Gastrocnemius medialis (tissue), 4 donors: ENCODE measurements around the gene FBXO9. TPM values are rescaled to one million over a fixed set of nuclear protein-coding genes. Genes with fewer than 3 reads are reported as not detected.

ENCODE experiments used
- ATAC-seq, 2 donors: fragments of 150-250 bp; one replicate each; pipeline ENCODE4 v1.9.1; 2016
- DNase-seq, 2 donors: peaks; one replicate each; pipeline ENCODE4 v3.0.0-alpha.2; 2019
- H3K27ac ChIP-seq, 4 donors: fragments of 200-600 bp; sonication (generic); 1 replicate in 1 of 4; 2 replicates in 3 of 4; pipeline ENCODE4 v1.5.1; 2016 to 2018; ENCODE audit warnings: mild to moderate bottlenecking in 2 of 4, moderate library complexity in 1 of 4
- H3K27me3 ChIP-seq, 3 donors: fragments of 200-600 bp; sonication (generic) in 2 of 3; 1 replicate in 1 of 3; 2 replicates in 2 of 3; pipeline versions ENCODE4 v1.5.1 to v1.6.0; 2016 to 2019; ENCODE audit warnings: mild to moderate bottlenecking in 1 of 3, moderate library complexity in 1 of 3
- H3K36me3 ChIP-seq, 2 donors: fragments of 200-600 bp; sonication (generic) in 1 of 2; one replicate each; pipeline ENCODE4 v1.5.1; 2017 to 2018
- H3K4me1 ChIP-seq, 2 donors: fragments of 200-600 bp; sonication (generic) in 1 of 2; one replicate each; pipeline ENCODE4 v1.5.1; 2016 to 2017; ENCODE audit warnings: mild to moderate bottlenecking in 2 of 2
- H3K4me3 ChIP-seq, 4 donors: fragments of 200-600 bp; sonication (generic) in 3 of 4; 1 replicate in 1 of 4; 2 replicates in 3 of 4; pipeline ENCODE4 v1.5.1; 2016 to 2019; ENCODE audit warnings: mild to moderate bottlenecking in 2 of 4
- H3K9me3 ChIP-seq, 3 donors: fragments of 200-600 bp; sonication (generic) in 2 of 3; 1 replicate in 1 of 3; 2 replicates in 2 of 3; pipeline ENCODE4 v1.5.1; 2016 to 2019
- POLR2A ChIP-seq, 2 donors: fragments of 450-650 bp; IDR thresholded peaks; one replicate each; pipeline ENCODE4 v1.6.1; 2017; ENCODE audit warnings: antibody characterized with exemption in 2 of 2, mild to moderate bottlenecking in 2 of 2, moderate library complexity in 2 of 2
- in situ Hi-C, 4 donors: fragments of 200-750 bp; cut with MboI; loops; one replicate each; pipeline versions ENCODE4 v1.15.0 to v1.8.0; 2017; ENCODE audit warnings: low sequenced_read_pairs in 4 of 4
- intact Hi-C: fragments of 100-400 bp; cut with DNase I; formaldehyde crosslinking; loops from one replicate; pipeline ENCODE4 v1.15.1; 2023; ENCODE audit warnings: low total_unique reads
- total RNA-seq, 4 donors: library from RNA; depleted of rRNA; stranded (reverse); fragments of >200 nt; gene quantifications; one replicate each; pipeline versions ENCODE4 v1.1.0 to v1.2.3, GENCODE V29; 2016
- TF ChIP-seq, protein P1 (sequence below), 5 experiments: fragments of 450-650 bp in 3 of 5; fragments of 200-600 bp in 2 of 5; sonication (generic) in 2 of 5; IDR thresholded peaks in 4 of 5; conservative IDR thresholded peaks in 1 of 5; 1 replicate in 4 of 5; 2 replicates in 1 of 5; pipeline ENCODE4 v1.5.1; 2016 to 2019; ENCODE audit warnings: antibody characterized with exemption in 5 of 5, mild to moderate bottlenecking in 3 of 5, moderate library complexity in 3 of 5

FBXO9 gene
- total RNA-seq, 4 donors from 2014 or later: 16.6 to 20.2 (median 19.6) TPM

DNA sequence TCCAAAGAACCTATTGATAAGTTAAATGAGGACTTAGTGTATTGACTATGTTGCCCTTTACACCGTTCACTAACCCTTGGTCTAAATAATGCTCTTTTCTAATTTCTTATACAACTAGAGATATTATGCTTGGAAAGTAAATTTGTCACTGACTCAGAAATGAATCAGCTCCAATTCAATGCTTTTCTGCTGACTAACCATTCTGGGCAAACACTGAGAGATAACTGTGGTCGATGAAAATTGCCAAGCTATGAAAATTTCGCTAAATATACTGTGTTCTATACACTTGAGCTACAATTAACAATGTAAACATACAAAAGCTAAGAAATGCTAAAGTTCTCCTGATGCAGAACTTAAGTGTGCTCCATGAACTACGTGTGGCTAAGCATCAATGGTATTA is 23.1 kb upstream of the FBXO9 start:
- ATAC-seq (peak in 1 of 2 donors; percentile 45), DNase-seq (no peak)
- Histone ChIP-seq H3K4me3 (no peak overlapping the region), H3K27ac (peak overlapping the region in 1 of 4 donors; percentile 1), H3K36me3 (peaks cover 0 to 25% of the 10 kb centered on the region in 2 donors), H3K27me3 (no peaks in the 10 kb centered on the region), H3K9me3 (no peaks in the 10 kb centered on the region), H3K4me1 (peaks cover 29 to 35% of the 10 kb centered on the region in 2 donors)
- intact Hi-C loops (no loop called here), in situ Hi-C loops (no loop called here)
- TF ChIP-seq, protein P1, sequence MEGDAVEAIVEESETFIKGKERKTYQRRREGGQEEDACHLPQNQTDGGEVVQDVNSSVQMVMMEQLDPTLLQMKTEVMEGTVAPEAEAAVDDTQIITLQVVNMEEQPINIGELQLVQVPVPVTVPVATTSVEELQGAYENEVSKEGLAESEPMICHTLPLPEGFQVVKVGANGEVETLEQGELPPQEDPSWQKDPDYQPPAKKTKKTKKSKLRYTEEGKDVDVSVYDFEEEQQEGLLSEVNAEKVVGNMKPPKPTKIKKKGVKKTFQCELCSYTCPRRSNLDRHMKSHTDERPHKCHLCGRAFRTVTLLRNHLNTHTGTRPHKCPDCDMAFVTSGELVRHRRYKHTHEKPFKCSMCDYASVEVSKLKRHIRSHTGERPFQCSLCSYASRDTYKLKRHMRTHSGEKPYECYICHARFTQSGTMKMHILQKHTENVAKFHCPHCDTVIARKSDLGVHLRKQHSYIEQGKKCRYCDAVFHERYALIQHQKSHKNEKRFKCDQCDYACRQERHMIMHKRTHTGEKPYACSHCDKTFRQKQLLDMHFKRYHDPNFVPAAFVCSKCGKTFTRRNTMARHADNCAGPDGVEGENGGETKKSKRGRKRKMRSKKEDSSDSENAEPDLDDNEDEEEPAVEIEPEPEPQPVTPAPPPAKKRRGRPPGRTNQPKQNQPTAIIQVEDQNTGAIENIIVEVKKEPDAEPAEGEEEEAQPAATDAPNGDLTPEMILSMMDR (IDR thresholded peaks at IDR 0.05 in 4 of 5, conservative IDR thresholded peaks at IDR 0.05 in 1 of 5): no peak
- no peak for TF ChIP-seq POLR2A (IDR thresholded peaks at IDR 0.05)

DNA sequence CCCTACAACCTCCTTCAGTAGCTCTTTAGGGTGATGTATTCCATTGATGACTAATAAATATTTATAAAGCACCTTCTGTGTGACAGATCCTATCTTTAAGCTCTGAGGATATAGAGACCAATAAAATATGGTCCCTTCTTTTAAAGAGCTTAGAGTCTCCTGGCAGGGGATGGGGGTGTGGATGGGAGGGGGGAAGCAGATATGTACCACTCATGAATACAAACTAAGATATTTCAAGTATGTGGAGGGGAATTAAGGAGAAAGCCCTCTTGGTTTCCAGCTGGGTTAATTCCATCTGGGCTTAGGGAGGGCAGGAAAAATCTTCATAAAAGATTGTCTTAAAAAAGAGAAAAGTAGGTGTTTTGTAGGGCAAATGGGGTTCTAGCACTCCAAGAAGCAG is 21.6 kb upstream of the FBXO9 start:
- TF ChIP-seq, protein P1 (IDR thresholded peaks at IDR 0.05 in 4 of 5, conservative IDR thresholded peaks at IDR 0.05 in 1 of 5): no peak
- TF ChIP-seq POLR2A (IDR thresholded peaks at IDR 0.05): no peak
- DNase-seq: no peak
- intact Hi-C loops: no loop called here
- no peaks in the 10 kb centered on the region for H3K9me3 ChIP-seq
- ATAC-seq: no peak
- no peaks in the 10 kb centered on the region for H3K27me3 ChIP-seq
- H3K27ac ChIP-seq: peak overlapping the region in 3 of 4 donors; percentile 7 to 46 (median 39)
- H3K36me3 ChIP-seq: peaks cover 0 to 25% of the 10 kb centered on the region in 2 donors
- H3K4me1 ChIP-seq: peaks cover 29 to 35% of the 10 kb centered on the region in 2 donors
- no peak overlapping the region for H3K4me3 ChIP-seq
- in situ Hi-C loops: no loop called here

- DNase-seq (no peak), ATAC-seq (no peak)
- Histone ChIP-seq H3K36me3 (peaks cover 0 to 21% of the 10 kb centered on the region in 2 donors), H3K4me1 (peaks cover 29 to 35% of the 10 kb centered on the region in 2 donors), H3K4me3 (no peak overlapping the region), H3K9me3 (no peaks in the 10 kb centered on the region), H3K27me3 (no peaks in the 10 kb centered on the region), H3K27ac (peak overlapping the region in 2 of 4 donors; percentile 39 to 46)
- in situ Hi-C loops (no loop called here), intact Hi-C loops (no loop called here)
- TF ChIP-seq, protein P1 (IDR thresholded peaks at IDR 0.05 in 4 of 5, conservative IDR thresholded peaks at IDR 0.05 in 1 of 5): no peak
- no peak for TF ChIP-seq POLR2A (IDR thresholded peaks at IDR 0.05)
Observed at GRCh38 chr6:53044071-53044470, 21.1 kb upstream of the FBXO9 start.

DNA sequence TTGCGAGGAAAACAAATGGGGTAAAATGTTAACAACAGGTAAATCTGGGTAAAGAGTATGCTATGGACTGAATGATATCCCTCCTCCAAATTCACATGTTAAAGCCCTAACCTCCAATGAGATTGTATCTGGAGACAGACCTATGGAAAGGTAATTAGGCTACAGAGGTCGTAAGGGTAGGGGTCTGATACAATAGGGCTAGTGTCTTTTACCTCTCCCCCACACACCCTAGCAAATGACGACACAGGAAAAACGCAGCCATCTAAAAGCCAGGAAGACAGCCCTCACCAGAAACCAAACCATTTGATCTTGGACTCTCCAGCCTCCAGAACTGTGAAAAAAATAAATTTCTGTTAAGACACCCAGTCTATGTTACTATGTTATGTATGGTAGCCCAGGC is 20.6 kb upstream of the FBXO9 start:
- no peaks in the 10 kb centered on the region for H3K27me3 ChIP-seq
- H3K4me1 ChIP-seq: peaks cover 29 to 35% of the 10 kb centered on the region in 2 donors
- intact Hi-C loops: no loop called here

More for the DNA sequence above, 20.6 kb upstream of the FBXO9 start:
- peaks cover 0 to 16% of the 10 kb centered on the region in 2 donors for H3K36me3 ChIP-seq
- TF ChIP-seq, protein P1 (IDR thresholded peaks at IDR 0.05 in 4 of 5, conservative IDR thresholded peaks at IDR 0.05 in 1 of 5): no peak
- TF ChIP-seq POLR2A (IDR thresholded peaks at IDR 0.05): no peak
- H3K9me3 ChIP-seq: no peaks in the 10 kb centered on the region
- in situ Hi-C loops: no loop called here
- ATAC-seq (no peak), DNase-seq (no peak)
- no peak overlapping the region for H3K4me3 ChIP-seq
- no peak overlapping the region for H3K27ac ChIP-seq
